Measurements from ENCODE around the gene NR2F2. TPM values are rescaled to one million over a fixed set of nuclear protein-coding genes. Genes with fewer than 3 reads are reported as not detected.

Gene NR2F2
- polyA plus RNA-seq, 1 donor from 2014 or later, result 0.07 TPM

DNA sequence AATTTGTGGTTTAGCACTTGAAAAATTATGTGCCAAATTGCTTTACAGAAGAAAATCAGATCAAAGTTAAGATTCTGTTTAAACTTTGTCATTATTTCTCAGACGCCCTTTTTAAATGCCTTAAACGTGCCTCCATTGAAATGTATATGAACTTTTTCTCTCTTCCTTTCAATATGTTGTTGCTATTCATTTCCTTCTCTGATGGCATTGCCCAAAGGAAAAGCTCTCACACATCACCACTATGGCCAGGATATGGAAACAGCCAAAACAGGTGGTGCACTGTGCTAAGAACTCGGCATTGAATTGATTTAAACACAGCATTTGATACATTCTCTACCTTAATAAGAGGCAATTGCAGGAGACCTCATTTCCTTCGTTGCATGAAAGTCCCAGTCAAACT lies 35.7 kb upstream of the NR2F2 start:
- Histone ChIP-seq H3K79me2 (replicated peaks; ENCODE audit: insufficient read depth, low read length) (no peaks in the 10 kb centered on the region), H3F3A (ENCODE audit: insufficient read depth, low read length, poor library complexity, severe bottlenecking) (no peaks in the 10 kb centered on the region), H3K9ac (ENCODE audit: low read length) (no peak overlapping the region), H3K9me3 (ENCODE audit: low read length) (no peaks in the 10 kb centered on the region), H2AFZ (ENCODE audit: low read depth, low read length) (no peak overlapping the region), H3K27me3 (ENCODE audit: insufficient read depth, low read depth, low read length) (no peaks in the 10 kb centered on the region), H3K4me3 (ENCODE audit: low read length) (no peak overlapping the region), H3K9me2 (ENCODE audit: insufficient read depth, low read length) (no peaks in the 10 kb centered on the region), H3K27ac (ENCODE audit: low read length) (no peak overlapping the region), H3K4me2 (ENCODE audit: low read length) (no peak overlapping the region), H3K36me3 (ENCODE audit: insufficient read depth, low read length) (no peaks in the 10 kb centered on the region), H4K20me1 (ENCODE audit: insufficient read depth) (no peaks in the 10 kb centered on the region)
- no peak for TF ChIP-seq MXI1 (conservative IDR thresholded peaks at IDR 0.05; ENCODE audit: poor library complexity, severe bottlenecking)
- no peak for TF ChIP-seq TAF1 (IDR thresholded peaks at IDR 0.05; ENCODE audit: low read depth)
- no peak for TF ChIP-seq RAD21 (conservative IDR thresholded peaks at IDR 0.05)
- TF ChIP-seq, protein P1, sequence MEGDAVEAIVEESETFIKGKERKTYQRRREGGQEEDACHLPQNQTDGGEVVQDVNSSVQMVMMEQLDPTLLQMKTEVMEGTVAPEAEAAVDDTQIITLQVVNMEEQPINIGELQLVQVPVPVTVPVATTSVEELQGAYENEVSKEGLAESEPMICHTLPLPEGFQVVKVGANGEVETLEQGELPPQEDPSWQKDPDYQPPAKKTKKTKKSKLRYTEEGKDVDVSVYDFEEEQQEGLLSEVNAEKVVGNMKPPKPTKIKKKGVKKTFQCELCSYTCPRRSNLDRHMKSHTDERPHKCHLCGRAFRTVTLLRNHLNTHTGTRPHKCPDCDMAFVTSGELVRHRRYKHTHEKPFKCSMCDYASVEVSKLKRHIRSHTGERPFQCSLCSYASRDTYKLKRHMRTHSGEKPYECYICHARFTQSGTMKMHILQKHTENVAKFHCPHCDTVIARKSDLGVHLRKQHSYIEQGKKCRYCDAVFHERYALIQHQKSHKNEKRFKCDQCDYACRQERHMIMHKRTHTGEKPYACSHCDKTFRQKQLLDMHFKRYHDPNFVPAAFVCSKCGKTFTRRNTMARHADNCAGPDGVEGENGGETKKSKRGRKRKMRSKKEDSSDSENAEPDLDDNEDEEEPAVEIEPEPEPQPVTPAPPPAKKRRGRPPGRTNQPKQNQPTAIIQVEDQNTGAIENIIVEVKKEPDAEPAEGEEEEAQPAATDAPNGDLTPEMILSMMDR (IDR thresholded peaks at IDR 0.05; ENCODE audit: poor library complexity, severe bottlenecking), result no peak
- TF ChIP-seq EP300 (conservative IDR thresholded peaks at IDR 0.05; ENCODE audit: poor library complexity, severe bottlenecking), result no peak
- no peak for TF ChIP-seq SMC3 (conservative IDR thresholded peaks at IDR 0.05; ENCODE audit: poor library complexity)
- TF ChIP-seq, protein P2, sequence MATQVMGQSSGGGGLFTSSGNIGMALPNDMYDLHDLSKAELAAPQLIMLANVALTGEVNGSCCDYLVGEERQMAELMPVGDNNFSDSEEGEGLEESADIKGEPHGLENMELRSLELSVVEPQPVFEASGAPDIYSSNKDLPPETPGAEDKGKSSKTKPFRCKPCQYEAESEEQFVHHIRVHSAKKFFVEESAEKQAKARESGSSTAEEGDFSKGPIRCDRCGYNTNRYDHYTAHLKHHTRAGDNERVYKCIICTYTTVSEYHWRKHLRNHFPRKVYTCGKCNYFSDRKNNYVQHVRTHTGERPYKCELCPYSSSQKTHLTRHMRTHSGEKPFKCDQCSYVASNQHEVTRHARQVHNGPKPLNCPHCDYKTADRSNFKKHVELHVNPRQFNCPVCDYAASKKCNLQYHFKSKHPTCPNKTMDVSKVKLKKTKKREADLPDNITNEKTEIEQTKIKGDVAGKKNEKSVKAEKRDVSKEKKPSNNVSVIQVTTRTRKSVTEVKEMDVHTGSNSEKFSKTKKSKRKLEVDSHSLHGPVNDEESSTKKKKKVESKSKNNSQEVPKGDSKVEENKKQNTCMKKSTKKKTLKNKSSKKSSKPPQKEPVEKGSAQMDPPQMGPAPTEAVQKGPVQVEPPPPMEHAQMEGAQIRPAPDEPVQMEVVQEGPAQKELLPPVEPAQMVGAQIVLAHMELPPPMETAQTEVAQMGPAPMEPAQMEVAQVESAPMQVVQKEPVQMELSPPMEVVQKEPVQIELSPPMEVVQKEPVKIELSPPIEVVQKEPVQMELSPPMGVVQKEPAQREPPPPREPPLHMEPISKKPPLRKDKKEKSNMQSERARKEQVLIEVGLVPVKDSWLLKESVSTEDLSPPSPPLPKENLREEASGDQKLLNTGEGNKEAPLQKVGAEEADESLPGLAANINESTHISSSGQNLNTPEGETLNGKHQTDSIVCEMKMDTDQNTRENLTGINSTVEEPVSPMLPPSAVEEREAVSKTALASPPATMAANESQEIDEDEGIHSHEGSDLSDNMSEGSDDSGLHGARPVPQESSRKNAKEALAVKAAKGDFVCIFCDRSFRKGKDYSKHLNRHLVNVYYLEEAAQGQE (IDR thresholded peaks at IDR 0.05; ENCODE audit: borderline replicate concordance), result no peak
- no peak for TF ChIP-seq EZH2 (IDR thresholded peaks at IDR 0.05; ENCODE audit: borderline replicate concordance, insufficient read depth, low read length, poor library complexity, severe bottlenecking)
- no peak for TF ChIP-seq POLR2AphosphoS5 (IDR thresholded peaks at IDR 0.05)

DNA sequence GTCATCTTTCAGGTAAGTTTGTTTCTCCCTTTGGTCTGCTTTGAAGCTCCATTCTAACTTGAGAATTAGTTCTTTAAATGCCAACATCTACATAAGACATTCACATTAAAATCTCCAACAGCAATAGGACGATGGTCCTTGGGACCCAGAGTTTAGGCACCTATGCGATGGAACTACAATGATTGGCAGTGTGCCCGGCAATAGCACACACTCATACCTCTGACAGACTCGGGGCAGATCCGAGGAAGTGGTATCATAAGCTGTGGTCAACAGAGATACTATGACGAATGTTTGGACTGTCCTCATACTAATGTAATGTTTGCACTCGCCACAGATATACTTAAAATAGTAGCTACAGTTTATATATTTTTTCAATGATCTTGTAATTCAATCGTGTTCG lies 34.2 kb upstream of the NR2F2 start:
- Histone ChIP-seq H3K4me2 (ENCODE audit: low read length) (no peak overlapping the region), H3K9me3 (ENCODE audit: low read length) (no peaks in the 10 kb centered on the region), H3K27ac (ENCODE audit: low read length) (no peak overlapping the region), H2AFZ (ENCODE audit: low read depth, low read length) (no peak overlapping the region), H3K4me3 (ENCODE audit: low read length) (no peak overlapping the region), H3K36me3 (ENCODE audit: insufficient read depth, low read length) (no peaks in the 10 kb centered on the region), H3F3A (ENCODE audit: insufficient read depth, low read length, poor library complexity, severe bottlenecking) (no peaks in the 10 kb centered on the region), H4K20me1 (ENCODE audit: insufficient read depth) (no peaks in the 10 kb centered on the region), H3K9ac (ENCODE audit: low read length) (no peak overlapping the region), H3K27me3 (ENCODE audit: insufficient read depth, low read depth, low read length) (no peaks in the 10 kb centered on the region), H3K79me2 (replicated peaks; ENCODE audit: insufficient read depth, low read length) (no peaks in the 10 kb centered on the region), H3K9me2 (ENCODE audit: insufficient read depth, low read length) (no peaks in the 10 kb centered on the region)
- TF ChIP-seq POLR2AphosphoS5 (IDR thresholded peaks at IDR 0.05) (no peak), TAF1 (IDR thresholded peaks at IDR 0.05; ENCODE audit: low read depth) (no peak), SMC3 (conservative IDR thresholded peaks at IDR 0.05; ENCODE audit: poor library complexity) (no peak), EP300 (conservative IDR thresholded peaks at IDR 0.05; ENCODE audit: poor library complexity, severe bottlenecking) (no peak), EZH2 (IDR thresholded peaks at IDR 0.05; ENCODE audit: borderline replicate concordance, insufficient read depth, low read length, poor library complexity, severe bottlenecking) (no peak), RAD21 (conservative IDR thresholded peaks at IDR 0.05) (no peak), MXI1 (conservative IDR thresholded peaks at IDR 0.05; ENCODE audit: poor library complexity, severe bottlenecking) (no peak)
- TF ChIP-seq, protein P1 (IDR thresholded peaks at IDR 0.05; ENCODE audit: poor library complexity, severe bottlenecking), result no peak
- TF ChIP-seq, protein P2 (IDR thresholded peaks at IDR 0.05; ENCODE audit: borderline replicate concordance), result no peak

Measured in neural cell (in vitro differentiated cells).